GM21390 (cell line): Measurements from ENCODE around the gene TLR2.
"Not testable (repeated sequence)": the region's sequence is repeated elsewhere in the genome, so short reads cannot be mapped to it uniquely, and the experiment has no call there.

Experiments
- ATAC-seq: cut with Tn5 transposase; IDR thresholded peaks from one replicate; pipeline ENCODE4 v1.9.1; 2021; ENCODE audit not compliant: unreplicated experiment

The TLR2 gene

DNA sequence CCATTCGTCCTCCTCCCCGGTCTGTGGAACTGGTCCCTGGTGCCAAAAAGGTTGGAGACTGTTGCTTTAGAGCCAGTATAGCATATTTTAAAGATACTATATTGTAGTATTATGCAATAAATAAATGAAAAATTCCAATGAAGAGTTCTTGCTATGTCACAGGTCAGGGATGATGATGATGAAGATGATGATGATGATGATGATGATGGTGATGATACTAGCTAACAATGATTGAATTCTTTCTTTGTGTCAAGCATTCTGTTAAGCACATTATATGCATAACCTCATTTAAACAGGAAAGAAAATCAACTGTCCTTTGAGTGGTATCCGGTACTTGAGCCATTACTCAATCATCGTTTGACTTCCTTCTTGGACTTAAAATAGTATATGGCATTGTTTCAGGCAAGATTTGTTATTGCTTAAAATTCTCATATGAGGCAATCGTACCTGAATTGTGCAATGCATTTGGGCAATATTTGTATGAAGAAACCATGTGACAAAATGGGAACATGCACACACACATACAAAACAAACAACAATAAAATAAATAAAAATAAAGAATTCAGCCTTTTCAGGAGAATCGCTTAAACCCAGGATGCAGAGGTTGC is 22.8 kb upstream of the TLR2 start:
- ATAC-seq = no peak

- ATAC-seq = no peak
Observed at GRCh38 chr4:153661908-153662307, 22.2 kb upstream of the TLR2 start.

DNA sequence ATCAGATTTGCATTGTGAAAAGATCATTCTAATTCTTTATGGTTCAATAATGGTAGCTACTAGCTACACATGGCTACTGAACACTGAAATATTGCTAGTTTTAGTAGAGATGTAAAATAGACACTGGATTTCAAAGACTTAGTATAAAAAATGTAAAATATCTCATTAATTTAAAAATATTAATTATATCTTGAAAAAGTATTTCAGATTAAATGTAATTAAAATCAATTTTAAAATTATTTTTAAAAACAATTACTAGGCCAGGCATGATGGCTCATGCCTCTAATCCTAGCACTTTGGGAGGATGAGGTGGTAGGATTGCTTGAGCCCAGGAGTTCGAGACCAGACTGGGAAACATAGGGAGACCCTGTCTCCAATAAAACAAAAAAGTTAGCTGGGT is 20.4 kb upstream of the TLR2 start:
- ATAC-seq = no peak

DNA sequence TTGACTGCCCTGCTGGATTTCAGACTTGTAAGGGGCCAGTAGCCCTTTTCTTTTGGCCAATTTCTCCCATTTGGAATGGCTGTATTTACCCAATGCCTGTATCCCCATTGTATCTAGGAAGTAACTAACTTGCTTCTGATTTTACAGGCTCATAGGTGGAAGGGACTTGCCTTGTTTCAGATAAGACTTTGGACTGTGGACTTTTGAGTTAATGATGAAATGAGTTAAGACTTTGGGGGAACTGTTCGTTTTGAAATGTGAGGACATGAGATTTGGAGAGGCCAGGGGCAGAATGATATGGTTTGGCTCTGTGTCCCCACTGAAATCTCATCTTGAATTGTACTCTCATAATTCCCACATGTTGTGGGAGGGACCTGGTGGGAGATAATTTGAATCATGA is 17.6 kb upstream of the TLR2 start:
- not testable (repeated sequence) for ATAC-seq

DNA sequence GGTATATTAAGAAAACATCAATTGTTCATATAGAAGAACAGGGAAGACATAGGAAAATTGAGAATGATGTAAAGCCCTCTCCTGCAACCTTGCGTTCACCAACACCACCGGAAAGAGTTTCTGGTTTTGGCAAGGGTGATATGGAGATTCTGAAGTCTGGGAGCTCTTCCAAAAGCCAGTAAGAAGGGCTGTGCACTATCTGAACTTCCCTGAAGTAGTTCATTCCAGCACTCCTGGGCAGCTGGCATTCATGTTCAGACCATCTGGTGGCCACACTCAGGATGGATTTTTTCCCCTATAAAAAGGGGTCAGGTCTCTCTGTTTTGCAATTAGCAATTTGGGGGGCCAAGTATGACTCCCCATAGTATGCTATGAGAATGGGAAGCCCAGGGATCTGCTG is 15.4 kb upstream of the TLR2 start:
- no peak for ATAC-seq

DNA sequence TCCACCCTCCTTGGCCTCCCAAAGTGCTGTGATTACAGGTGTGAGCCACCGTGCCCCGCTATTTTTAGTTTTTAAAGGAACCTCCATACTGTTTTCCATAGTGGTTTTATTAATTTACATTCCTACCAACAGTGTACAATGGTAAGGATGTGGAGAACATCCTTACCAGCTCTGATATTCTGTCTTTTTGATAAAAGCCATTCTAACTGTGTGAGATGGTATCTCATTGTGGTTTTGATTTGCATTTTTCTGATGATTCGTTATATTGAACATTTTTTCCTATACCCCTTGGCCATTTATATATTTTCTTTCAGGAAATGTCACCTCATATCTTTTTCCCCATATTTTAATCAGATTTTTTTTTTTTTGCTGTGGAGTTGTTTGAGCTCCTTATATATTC is 14.2 kb upstream of the TLR2 start:
- no peak for ATAC-seq

- no peak for ATAC-seq
Observed at GRCh38 chr4:153676486-153676885, 7.6 kb upstream of the TLR2 start.

- no peak for ATAC-seq
Observed at GRCh38 chr4:153676984-153677383, 7.1 kb upstream of the TLR2 start.

- no peak for ATAC-seq
Observed at GRCh38 chr4:153679486-153679885, 4.6 kb upstream of the TLR2 start.

- ATAC-seq = no peak
Observed at GRCh38 chr4:153683763-153684181, 308 bp upstream of the TLR2 start.

DNA sequence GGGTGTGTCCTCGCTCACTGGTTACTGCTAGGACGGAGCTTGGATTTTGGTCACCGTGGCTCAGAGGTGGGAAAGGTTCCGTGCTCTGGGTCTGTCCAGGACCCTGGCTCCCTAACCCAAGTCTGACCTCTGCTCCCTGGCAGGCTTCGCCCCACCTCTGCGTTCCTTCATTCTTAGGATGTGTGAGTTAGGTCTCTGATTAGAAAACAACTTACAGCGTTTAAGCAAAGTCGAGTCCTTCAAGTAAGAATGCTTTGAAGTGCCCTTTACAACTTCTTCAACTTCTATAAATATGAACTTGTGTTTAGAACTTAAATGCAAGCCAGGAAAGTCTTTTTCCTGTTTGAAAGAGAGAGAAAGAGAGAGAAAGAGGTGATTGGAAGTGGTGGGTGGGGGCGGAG is 891 bp downstream of the TLR2 start:
- ATAC-seq = peak; percentile 36

DNA sequence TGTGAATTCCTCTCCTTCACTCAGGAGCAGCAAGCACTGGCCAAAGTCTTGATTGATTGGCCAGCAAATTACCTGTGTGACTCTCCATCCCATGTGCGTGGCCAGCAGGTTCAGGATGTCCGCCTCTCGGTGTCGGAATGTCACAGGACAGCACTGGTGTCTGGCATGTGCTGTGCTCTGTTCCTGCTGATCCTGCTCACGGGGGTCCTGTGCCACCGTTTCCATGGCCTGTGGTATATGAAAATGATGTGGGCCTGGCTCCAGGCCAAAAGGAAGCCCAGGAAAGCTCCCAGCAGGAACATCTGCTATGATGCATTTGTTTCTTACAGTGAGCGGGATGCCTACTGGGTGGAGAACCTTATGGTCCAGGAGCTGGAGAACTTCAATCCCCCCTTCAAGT is 20.4 kb downstream of the TLR2 start:
- ATAC-seq = no peak

DNA sequence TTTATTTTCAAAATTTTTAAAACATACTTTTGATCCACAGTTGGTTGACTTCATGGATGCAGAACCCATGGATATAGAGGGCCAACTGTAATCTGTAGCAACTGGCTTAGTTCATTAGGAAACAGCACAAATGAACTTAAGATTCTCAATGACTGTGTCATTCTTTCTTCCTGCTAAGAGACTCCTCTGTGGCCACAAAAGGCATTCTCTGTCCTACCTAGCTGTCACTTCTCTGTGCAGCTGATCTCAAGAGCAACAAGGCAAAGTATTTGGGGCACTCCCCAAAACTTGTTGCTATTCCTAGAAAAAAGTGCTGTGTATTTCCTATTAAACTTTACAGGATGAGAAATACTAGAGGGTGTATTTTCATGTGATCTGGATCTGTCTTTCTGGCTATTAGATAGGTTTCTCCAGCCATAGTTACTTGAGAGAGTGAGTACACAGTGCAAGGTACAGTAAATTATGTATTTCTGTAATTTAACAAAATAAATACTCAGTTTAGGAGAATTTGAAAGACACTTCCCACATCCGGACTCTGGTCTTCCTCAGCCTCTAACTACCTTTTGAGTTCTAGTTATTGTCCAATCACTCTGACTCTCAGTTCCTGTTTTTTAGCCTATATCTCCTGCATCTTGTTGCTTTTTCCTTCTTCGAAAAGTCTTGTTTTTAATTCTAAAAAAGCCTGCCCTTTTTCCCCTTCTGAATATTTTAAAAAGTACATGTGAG is 21.8 kb downstream of the TLR2 start:
- ATAC-seq = peak; percentile 84

- ATAC-seq = peak; percentile 26
Observed at GRCh38 chr4:153706519-153706918, 22.4 kb downstream of the TLR2 start.

GRCh38 chr4:153710681-153711080 is 26.6 kb downstream of the TLR2 start:
- no peak for ATAC-seq

DNA sequence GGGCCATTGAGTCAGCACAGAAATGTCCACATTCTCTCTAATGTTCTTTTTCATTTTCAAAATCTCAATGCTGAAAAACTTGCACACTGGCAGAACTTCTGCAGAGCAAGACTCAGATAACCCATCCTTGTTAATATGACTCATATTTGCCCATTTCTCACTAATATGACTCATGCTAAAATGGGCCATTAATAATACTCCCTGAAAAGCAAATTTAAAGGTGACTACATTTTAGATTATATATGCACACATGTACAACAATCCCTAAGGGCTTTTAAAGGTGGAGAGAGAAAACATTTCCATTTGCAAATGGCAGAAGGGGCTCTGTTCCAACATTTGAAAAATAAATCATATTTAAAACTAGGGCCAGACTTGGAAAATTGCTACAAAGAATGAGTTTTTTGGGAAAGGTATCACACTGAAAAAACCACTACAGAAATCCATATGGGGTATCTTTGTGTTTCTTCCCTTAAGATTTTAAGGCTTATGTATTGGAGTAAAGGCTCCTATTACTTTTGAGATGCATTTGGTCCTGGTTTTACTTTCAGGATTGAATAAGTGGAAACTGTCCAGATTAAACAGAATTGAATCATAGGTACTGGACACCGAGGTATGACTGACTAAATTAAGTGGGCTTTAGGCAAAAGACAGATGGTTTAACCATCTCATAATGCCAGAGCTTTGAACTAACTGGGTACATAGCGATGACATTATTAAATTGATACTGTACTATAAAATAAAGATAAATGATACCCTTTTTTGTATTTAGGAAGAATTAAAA is 30.0 kb downstream of the TLR2 start:
- ATAC-seq = no peak

DNA sequence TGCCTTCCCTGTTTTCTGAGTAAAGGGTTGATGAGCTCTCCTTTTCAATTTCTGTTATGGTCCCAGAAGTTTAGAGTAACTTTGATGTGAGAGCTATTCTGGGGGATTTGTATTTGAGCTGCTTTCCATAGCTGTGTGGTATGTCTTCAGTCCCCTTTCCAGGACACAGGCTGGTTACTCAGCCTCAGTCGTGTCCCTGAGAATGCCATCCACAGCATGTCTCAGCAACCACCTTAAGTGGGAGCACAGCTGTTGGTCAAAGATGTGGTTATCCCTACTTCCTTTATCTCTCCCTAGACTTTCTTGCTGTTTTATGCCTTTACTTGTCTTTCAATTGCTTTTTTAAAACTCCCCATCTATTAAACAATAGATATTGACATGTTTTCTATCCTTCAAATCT is 38.0 kb downstream of the TLR2 start:
- no peak for ATAC-seq

DNA sequence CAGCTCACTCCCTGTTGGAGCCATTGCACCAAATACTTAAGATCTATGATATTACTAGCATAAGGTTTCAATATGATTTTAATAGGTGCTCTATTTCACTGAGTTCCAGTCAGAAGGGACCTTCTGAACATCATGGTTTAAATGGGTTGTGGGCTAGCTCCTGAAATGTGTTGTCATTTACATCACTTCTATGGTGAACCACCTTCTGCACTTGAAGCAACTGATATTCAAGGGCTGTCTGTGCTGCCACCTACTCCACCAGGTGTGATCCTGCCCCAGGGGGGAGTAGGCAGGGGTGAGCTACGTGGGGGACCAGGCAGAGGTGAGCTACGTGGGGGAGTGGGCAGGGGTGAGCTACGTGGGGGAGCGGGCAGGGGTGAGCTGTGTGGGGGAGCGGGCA is 40.5 kb downstream of the TLR2 start:
- no peak for ATAC-seq

- no peak for ATAC-seq
Observed at GRCh38 chr4:153725136-153725830, 41.2 kb downstream of the TLR2 start.

DNA sequence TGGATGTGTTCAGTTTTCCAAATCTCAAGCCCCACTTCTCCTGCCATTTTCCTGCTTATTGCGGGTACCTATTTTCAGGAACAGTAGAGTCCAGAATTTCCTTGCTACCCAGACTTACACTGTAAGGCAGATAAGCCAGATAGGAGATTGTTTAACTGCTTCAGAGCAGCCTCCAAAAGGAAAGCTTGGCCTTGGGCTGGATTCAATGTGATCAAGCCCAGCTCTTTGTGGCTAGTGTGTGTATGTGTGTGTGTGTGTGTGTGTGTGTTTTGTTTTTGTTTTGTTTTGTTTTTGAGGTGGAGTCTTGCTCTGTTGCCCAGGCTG is 41.7 kb downstream of the TLR2 start:
- ATAC-seq = no peak

GRCh38 chr4:153728151-153728550 is 44.1 kb downstream of the TLR2 start:
- ATAC-seq = no peak

- ATAC-seq = peak; percentile 68
Observed at GRCh38 chr4:153728660-153729059, 44.6 kb downstream of the TLR2 start.
